HG03520 (cell line): ENCODE data around the gene GLDN.
A peak's percentile ranks its signal among the peaks of the same experiment; 100 is the strongest.

Experiments used
- ATAC-seq: cut with Tn5 transposase; IDR thresholded peaks from one replicate; pipeline ENCODE4 v1.9.1; 2021; ENCODE audit warnings: mild to moderate bottlenecking, moderate library complexity; ENCODE audit not compliant: unreplicated experiment

The GLDN gene

DNA sequence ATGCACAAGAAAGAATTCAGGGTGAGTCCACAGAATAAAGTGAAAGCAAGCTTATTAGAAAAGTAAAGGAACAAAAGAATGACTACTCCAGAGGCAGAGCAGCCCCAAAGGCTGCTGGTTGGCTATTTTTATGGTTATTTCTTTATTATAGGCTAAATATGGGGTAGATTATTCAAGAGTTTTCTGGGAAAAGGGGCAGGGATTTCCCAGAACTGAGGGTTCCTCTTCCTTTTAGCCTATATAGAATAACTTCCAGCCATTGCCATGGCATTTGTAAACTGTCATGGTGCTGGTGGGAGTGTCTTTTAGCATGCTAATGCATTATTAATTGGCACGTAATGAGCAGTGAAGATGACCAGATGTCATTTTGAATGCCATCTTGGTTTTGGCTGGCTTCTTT lies 13.6 kb downstream of the GLDN start:
- no peak for ATAC-seq

GRCh38 chr15:51356147-51356546 lies 14.7 kb downstream of the GLDN start:
- ATAC-seq: no peak

GRCh38 chr15:51356983-51357382 lies 15.5 kb downstream of the GLDN start:
- no peak for ATAC-seq

GRCh38 chr15:51359981-51360380 lies 18.5 kb downstream of the GLDN start:
- ATAC-seq: no peak

DNA sequence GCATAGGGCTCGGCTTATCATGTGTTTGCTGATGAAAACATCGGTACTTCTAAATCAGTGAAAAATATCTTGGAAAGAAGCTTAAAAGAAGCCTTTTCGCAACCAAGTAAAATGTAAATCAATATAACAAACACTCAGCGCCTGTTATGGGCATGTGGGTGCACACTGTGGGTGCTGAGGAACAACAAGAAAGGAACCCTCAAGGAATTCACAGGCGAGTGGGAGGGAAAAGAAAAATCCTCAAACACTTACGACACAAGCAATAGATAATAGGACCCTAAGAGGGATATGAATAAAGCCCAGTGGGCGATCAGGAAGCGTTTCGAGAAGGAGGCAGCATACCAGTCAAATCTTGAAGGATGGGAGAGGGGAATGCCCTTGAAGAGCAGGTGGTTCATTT lies 21.9 kb downstream of the GLDN start:
- ATAC-seq: no peak

- no peak for ATAC-seq
These were observed 24.0 kb downstream of the GLDN start for GRCh38 chr15:51365417-51365816.

DNA sequence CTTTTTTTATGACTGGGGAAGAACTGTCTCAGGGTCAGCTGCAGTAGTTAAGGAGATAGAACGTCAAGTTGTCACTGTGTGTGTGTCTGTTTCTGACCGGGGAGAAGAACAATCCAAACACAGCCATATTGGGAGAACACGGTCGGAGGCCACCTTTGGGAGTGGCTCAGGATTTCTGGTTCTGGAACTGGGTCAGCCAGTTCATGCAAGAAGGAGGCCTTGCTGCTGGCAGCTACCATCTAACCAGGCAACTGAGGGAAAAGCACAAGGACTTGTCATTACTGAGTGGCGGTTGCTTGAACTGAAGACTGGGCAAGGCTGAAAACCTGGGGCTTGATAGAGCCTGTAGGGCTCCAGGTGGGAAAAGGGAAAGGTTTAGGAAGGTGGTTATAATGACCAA lies 24.6 kb downstream of the GLDN start:
- ATAC-seq: no peak

DNA sequence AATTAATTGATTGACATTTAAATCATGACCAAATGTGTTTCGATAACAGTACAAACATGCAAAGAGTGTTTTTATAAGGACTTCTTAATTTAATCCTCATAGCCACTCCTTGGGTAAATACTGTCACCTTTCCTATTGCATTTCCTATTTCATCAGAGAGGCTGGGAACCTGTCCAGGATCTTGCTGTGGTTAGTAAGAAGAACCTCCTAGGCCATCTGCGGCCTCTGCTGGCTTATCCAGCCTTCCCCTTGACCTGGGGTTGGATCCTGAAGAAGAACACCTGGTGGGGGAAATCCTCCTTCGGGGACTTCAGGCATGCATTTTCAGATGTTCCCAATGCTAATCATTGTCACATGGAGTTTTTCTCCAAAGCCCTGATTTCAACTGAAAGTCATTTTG lies 25.5 kb downstream of the GLDN start:
- ATAC-seq: no peak

GRCh38 chr15:51367322-51367976 lies 26.0 kb downstream of the GLDN start:
- ATAC-seq: no peak

DNA sequence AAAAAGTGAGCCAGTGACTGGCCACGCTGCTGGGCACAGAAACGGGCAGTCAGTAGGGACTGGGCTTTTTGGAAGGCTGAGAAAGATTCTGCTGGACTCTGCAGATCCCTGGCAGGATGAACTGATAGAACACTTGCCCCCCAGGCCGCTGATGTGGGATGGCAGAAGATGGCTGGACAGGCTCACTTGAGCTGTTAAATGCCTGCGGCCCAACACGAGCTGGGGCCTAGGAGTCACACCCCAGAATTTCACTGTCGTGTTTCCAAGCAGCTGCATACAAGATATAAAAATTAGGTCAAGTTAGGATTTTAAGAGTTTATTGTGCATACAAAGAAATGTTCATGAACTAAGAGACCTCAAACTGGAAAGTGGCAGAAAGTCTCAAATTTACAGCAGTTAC lies 26.9 kb downstream of the GLDN start:
- no peak for ATAC-seq

DNA sequence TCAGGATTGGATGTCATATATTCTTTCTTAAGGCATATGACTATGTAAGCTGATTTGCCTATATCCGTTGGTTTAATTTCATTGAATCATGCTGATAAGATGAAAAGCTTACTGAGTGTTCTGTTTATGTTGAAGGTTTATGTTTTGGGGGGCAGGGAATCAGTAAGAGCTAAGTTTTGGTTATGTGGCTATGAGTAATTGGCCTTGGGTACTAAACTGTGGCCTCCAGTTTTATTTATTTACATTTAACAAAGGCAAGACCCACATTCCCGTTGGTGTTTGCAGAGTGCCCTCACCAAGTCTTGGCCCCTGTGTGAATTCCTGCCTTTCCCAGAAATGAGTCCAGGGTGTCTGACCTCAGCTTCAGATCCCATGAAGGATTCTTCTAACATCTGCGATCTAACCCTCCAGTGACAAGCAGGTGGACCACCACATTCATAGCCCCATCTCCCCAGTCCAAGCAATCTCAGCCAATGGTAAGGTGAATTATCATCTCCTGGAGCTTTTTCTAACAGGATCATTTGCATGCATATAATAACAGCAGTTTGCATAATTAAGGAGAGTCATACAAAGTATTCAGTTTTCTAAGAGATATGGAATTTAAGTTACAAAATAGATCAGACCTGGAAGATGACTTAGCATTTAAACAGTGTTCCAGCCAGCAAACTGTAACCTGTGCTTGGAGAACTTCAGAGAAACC lies 27.4 kb downstream of the GLDN start:
- no peak for ATAC-seq

DNA sequence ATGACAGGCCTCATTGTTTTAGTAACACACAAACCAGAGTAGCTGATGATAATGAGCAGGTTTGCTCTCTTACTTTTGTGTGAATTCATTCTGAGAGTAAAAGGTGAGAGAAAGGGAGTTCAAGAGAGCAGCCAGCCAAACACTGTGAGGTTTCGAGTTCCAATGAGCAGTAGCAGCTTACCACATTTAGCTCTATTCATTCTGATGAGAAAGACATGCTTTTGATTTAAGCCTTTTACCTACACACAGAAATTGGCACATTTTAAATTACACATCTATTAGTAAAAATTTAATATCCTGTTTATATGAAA lies 28.0 kb downstream of the GLDN start:
- no peak for ATAC-seq

DNA sequence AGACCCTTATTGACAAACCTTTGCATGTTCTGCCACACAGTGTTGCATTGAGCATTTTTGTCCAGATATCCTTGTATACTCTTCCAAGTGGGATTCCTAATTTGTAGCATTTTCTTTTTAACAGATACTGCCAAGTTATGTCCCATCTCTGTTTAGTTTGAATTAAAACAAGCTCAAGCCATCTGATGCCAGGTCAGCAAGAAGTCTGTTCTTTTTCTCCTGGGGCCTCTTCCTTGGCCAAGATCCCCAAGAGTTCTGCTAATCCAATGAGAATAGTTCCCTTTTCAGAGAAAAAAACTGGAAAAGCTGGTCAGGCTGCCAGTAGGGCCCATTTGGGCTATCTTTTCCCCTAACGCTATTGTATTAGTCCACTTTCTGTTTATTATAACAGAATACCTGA lies 29.8 kb downstream of the GLDN start:
- no peak for ATAC-seq

DNA sequence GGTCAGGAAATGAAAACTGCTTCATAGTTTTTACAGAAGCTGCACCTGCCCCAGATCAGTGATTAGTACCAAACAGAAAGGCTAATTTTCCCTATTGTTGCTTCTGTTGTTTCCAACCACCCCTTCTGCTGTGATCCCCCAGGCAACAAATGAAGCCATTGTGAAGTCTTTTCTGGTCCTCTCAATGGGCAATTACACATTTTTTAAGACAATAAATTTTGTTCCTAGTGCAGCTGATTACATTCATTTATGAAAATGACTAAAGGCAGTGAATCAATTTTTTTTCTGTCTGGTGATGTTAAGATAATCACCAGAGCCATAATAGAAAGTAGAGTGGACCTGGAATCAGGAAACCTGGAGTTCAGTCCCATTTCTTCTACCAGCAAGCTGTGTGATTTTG lies 32.7 kb downstream of the GLDN start:
- no peak for ATAC-seq

GRCh38 chr15:51375966-51376640 lies 34.6 kb downstream of the GLDN start:
- no peak for ATAC-seq

GRCh38 chr15:51377038-51377786 lies 35.8 kb downstream of the GLDN start:
- ATAC-seq: no peak

DNA sequence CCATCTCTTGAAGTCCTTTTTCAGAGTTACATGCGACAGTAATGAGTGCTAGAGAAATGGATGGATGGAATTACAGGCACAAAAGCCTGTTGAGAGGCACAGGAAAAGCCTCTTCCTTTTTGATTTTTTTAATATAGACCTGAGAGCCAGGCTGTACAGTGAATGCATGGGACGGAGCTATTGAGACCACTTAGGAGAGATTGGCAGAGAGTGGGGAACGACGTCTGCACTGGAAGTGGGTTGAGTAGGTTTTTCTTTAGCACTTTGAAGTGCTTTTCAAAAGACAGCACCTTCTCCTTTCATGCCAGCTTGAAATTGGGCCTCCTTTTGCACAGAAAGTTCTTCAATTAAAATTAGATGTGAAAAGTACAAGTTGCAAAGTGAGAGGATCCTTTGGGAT lies 37.0 kb downstream of the GLDN start:
- ATAC-seq: no peak

DNA sequence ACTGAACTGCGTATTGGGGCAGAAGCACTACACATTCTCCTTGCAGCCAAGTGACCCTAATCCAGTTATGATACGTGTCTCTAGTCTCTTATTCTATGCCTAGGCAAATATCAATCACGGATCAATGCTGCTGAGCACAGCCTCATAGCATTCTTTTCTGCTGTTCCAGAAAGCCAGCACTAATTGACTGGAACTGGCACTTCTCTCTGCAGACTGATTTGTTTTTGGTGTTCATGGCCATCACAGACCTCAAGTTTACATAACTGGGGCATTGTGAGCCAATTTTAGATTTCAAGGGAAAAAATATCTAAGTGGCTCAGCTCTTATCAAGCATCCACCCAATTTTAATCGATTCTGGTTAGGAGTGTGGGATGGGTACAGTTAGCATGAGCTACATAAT lies 37.9 kb downstream of the GLDN start:
- ATAC-seq: no peak

- peak; percentile 82 for ATAC-seq
These were observed 39.7 kb downstream of the GLDN start for GRCh38 chr15:51380999-51381806.

- no peak for ATAC-seq
These were observed 41.3 kb downstream of the GLDN start for GRCh38 chr15:51382787-51383186.

DNA sequence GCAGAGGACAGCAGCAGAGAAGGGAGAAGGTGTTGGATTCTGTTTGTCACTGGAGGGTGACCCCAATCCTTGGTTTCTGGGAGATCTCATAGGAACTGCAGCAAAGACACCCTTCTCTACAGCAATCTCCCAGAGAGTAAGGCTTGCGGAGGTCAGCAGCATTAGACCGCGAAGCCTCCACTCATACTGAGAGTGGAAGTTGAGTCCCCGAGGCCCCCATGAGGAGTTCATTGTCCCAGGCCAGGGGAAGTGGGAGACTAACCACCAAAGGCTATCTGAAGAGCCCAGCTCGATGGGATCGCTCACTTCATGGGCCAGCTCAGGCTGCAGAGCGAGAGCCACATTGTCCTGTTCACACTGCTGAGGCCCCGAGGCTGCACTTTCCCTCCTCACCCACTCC lies 44.6 kb downstream of the GLDN start:
- no peak for ATAC-seq
